ENCODE measurements around the gene GDPD4. TPM values are rescaled to one million over a fixed set of nuclear protein-coding genes. Genes with fewer than 3 reads are reported as not detected.

GDPD4 gene
- total RNA-seq, 1 donor from 2014 or later, result not detected

- peak; percentile 72 for DNase-seq (ENCODE audit: low spot score)
- Mint-ChIP-seq H3K27me3 (ENCODE audit: low read depth) (peaks cover 10% of the 10 kb centered on the region), H3K4me3 (ENCODE audit: unreplicated experiment) (no peak overlapping the region), H3K9me3 (ENCODE audit: low read depth) (no peaks in the 10 kb centered on the region), H3K36me3 (ENCODE audit: low read depth) (no peaks in the 10 kb centered on the region), H3K27ac (ENCODE audit: unreplicated experiment) (no peak overlapping the region), H3K4me1 (ENCODE audit: low read depth) (no peaks in the 10 kb centered on the region)
- TF ChIP-seq CTCF (IDR thresholded peaks at IDR 0.05), result no peak
Measured at GRCh38 chr11:77184136-77184860, 117.2 kb downstream of the GDPD4 start.

GRCh38 chr11:77183431-77183984 is 118.0 kb downstream of the GDPD4 start:
- Mint-ChIP-seq H3K4me3 (ENCODE audit: unreplicated experiment) (no peak overlapping the region), H3K27me3 (ENCODE audit: low read depth) (peaks cover 10% of the 10 kb centered on the region), H3K9me3 (ENCODE audit: low read depth) (no peaks in the 10 kb centered on the region), H3K36me3 (ENCODE audit: low read depth) (no peaks in the 10 kb centered on the region), H3K27ac (ENCODE audit: unreplicated experiment) (no peak overlapping the region), H3K4me1 (ENCODE audit: low read depth) (no peaks in the 10 kb centered on the region)
- no peak for TF ChIP-seq CTCF (IDR thresholded peaks at IDR 0.05)
- DNase-seq (ENCODE audit: low spot score), result peak; percentile 72

- no peak for TF ChIP-seq CTCF (IDR thresholded peaks at IDR 0.05)
- no peaks in the 10 kb centered on the region for H3K4me1 Mint-ChIP-seq (ENCODE audit: low read depth)
- peak; percentile 82 for DNase-seq (ENCODE audit: low spot score)
- peaks cover 10% of the 10 kb centered on the region for H3K27me3 Mint-ChIP-seq (ENCODE audit: low read depth)
- no peaks in the 10 kb centered on the region for H3K36me3 Mint-ChIP-seq (ENCODE audit: low read depth)
- H3K4me3 Mint-ChIP-seq (ENCODE audit: unreplicated experiment), result no peak overlapping the region
- H3K27ac Mint-ChIP-seq (ENCODE audit: unreplicated experiment), result no peak overlapping the region
- H3K9me3 Mint-ChIP-seq (ENCODE audit: low read depth), result no peaks in the 10 kb centered on the region
Measured at GRCh38 chr11:77182542-77183430, 118.7 kb downstream of the GDPD4 start.

- Mint-ChIP-seq H3K4me3 (ENCODE audit: unreplicated experiment) (no peak overlapping the region), H3K4me1 (ENCODE audit: low read depth) (no peaks in the 10 kb centered on the region), H3K27me3 (ENCODE audit: low read depth) (peaks cover 10% of the 10 kb centered on the region), H3K27ac (ENCODE audit: unreplicated experiment) (no peak overlapping the region), H3K9me3 (ENCODE audit: low read depth) (no peaks in the 10 kb centered on the region), H3K36me3 (ENCODE audit: low read depth) (no peaks in the 10 kb centered on the region)
- no peak for TF ChIP-seq CTCF (IDR thresholded peaks at IDR 0.05)
- DNase-seq (ENCODE audit: low spot score), result peak; percentile 91
Measured at GRCh38 chr11:77181799-77182541, 119.5 kb downstream of the GDPD4 start.
